HEK293 (cell line): ENCODE measurements around the gene DIP2B.

Source experiments
- CTCF ChIA-PET: fragments of 350-600 bp; formaldehyde crosslinking; extraction: SDS; loops from one replicate; lab custom pipeline; 2021; ENCODE audit warnings: antibody characterized with exemption; lab: Yijun Ruan, JAX
- POLR2A ChIA-PET: fragments of 300-600 bp; formaldehyde crosslinking; extraction: SDS; loops from one replicate; lab custom pipeline; 2020; ENCODE audit warnings: antibody characterized with exemption, inconsistent platforms; lab: Yijun Ruan, JAX
- H3K27ac ChIP-seq: fragments of 200-500 bp; sonication (Bioruptor generic); 2 replicates; pipeline ENCODE4 v1.5.1; 2014; ENCODE audit warnings: low read depth, low read length, control low read depth, inconsistent platforms; ENCODE audit errors: extremely low read depth
- H3K36me3 ChIP-seq, 2 experiments: fragments of 200-500 bp in 1 of 2; sonication (Bioruptor generic) in 1 of 2; 1 replicate in 1 of 2; 2 replicates in 1 of 2; pipeline ENCODE4 v1.5.1; 2014 to 2017; ENCODE audit warnings: inconsistent platforms in 2 of 2, low read length in 2 of 2; ENCODE audit not compliant: control insufficient read depth in 2 of 2, insufficient read depth in 1 of 2
- H3K4me1 ChIP-seq: fragments of 200-500 bp; sonication (Bioruptor generic); 2 replicates; pipeline ENCODE4 v1.5.1; 2014; ENCODE audit warnings: mild to moderate bottlenecking, low read length, inconsistent platforms; ENCODE audit not compliant: control insufficient read depth, insufficient read depth
- H3K4me3 ChIP-seq: 2 replicates; pipeline ENCODE4 v1.5.1; 2011; ENCODE audit warnings: low read depth, mild to moderate bottlenecking, control low read depth, low read length, moderate library complexity
- H3K9me3 ChIP-seq: fragments of 200-500 bp; sonication (Bioruptor generic); 2 replicates; pipeline ENCODE4 v1.5.1; 2014; ENCODE audit warnings: low read depth, low read length, inconsistent platforms; ENCODE audit not compliant: control insufficient read depth, insufficient read depth
- BCL11A ChIP-seq: fragments of 450-650 bp; formaldehyde crosslinking; IDR thresholded peaks from 2 replicates; pipeline ENCODE4 v1.5.1; 2016; ENCODE audit warnings: low read depth, missing biosample characterization, missing genetic modification characterization
- EGR2 ChIP-seq: fragments of 450-650 bp; formaldehyde crosslinking; IDR thresholded peaks from 2 replicates; pipeline ENCODE4 v1.5.1; 2016; ENCODE audit warnings: low read depth, missing biosample characterization, missing genetic modification characterization
- GLI2 ChIP-seq: fragments of 450-650 bp; formaldehyde crosslinking; IDR thresholded peaks from 2 replicates; pipeline ENCODE4; 2017; ENCODE audit warnings: missing biosample characterization, missing genetic modification characterization, low read depth, borderline replicate concordance
- GLIS1 ChIP-seq: fragments of 450-650 bp; formaldehyde crosslinking; IDR thresholded peaks from 2 replicates; pipeline ENCODE4 v1.5.1; 2016; ENCODE audit warnings: missing biosample characterization, missing genetic modification characterization
- HOXA7 ChIP-seq: sonication (generic); formaldehyde crosslinking; IDR thresholded peaks from 2 replicates; pipeline ENCODE4 v1.8.1; 2022; ENCODE audit warnings: missing genetic modification reagents, borderline replicate concordance
- KLF7 ChIP-seq: fragments of 450-650 bp; formaldehyde crosslinking; IDR thresholded peaks from 2 replicates; pipeline ENCODE4 v1.5.1; 2016; ENCODE audit warnings: missing biosample characterization, missing genetic modification characterization, borderline replicate concordance
- ZBTB17 ChIP-seq: fragments of 450-650 bp; formaldehyde crosslinking; IDR thresholded peaks from 2 replicates; pipeline ENCODE4 v1.5.1; 2016; ENCODE audit warnings: missing biosample characterization, missing genetic modification characterization
- ZBTB44 ChIP-seq: fragments of 450-650 bp; IDR thresholded peaks from 2 replicates; pipeline ENCODE4 v1.5.1; 2018; ENCODE audit warnings: missing biosample characterization, mild to moderate bottlenecking, missing genetic modification characterization
- ZNF10 ChIP-seq: fragments of 450-650 bp; formaldehyde crosslinking; IDR thresholded peaks from 2 replicates; pipeline ENCODE4 v1.5.1; 2017; ENCODE audit warnings: missing biosample characterization, missing genetic modification characterization
- ZNF214 ChIP-seq: fragments of 450-650 bp; formaldehyde crosslinking; IDR thresholded peaks from 2 replicates; pipeline ENCODE4 v1.5.1; 2017; ENCODE audit warnings: missing biosample characterization, mild to moderate bottlenecking, missing genetic modification characterization, borderline replicate concordance
- ZNF274 ChIP-seq, 2 experiments: fragments of 200-500 bp in 1 of 2; fragments of 450-650 bp in 1 of 2; sonication (Bioruptor generic) in 1 of 2; formaldehyde crosslinking in 1 of 2; IDR thresholded peaks; 2 replicates each; pipeline versions ENCODE4 v1.5.1 to v1.6.1; 2014 to 2016; ENCODE audit warnings: borderline replicate concordance in 1 of 2, inconsistent platforms in 1 of 2, low read length in 1 of 2, missing biosample characterization in 1 of 2, missing genetic modification characterization in 1 of 2
- ZNF311 ChIP-seq: fragments of 450-650 bp; formaldehyde crosslinking; IDR thresholded peaks from 2 replicates; pipeline ENCODE4 v1.5.1; 2017; ENCODE audit warnings: missing biosample characterization, missing genetic modification characterization, borderline replicate concordance
- ZNF354C ChIP-seq: fragments of 450-650 bp; formaldehyde crosslinking; IDR thresholded peaks from 2 replicates; pipeline ENCODE4 v1.5.1; 2016; ENCODE audit warnings: missing biosample characterization, missing genetic modification characterization, low read depth, borderline replicate concordance
- ZNF423 ChIP-seq: fragments of 450-650 bp; formaldehyde crosslinking; IDR thresholded peaks from 2 replicates; pipeline ENCODE4 v1.5.1; 2016; ENCODE audit warnings: missing biosample characterization, missing genetic modification characterization
- ZNF549 ChIP-seq: fragments of 450-650 bp; IDR thresholded peaks from 2 replicates; pipeline ENCODE4 v1.5.1; 2018; ENCODE audit warnings: missing biosample characterization, missing genetic modification characterization, mild to moderate bottlenecking, inconsistent platforms, moderate library complexity
- ZNF585B ChIP-seq: fragments of 450-650 bp; formaldehyde crosslinking; IDR thresholded peaks from 2 replicates; pipeline ENCODE4 v1.5.1; 2016; ENCODE audit warnings: missing biosample characterization, missing genetic modification characterization
- ZNF596 ChIP-seq: fragments of 450-650 bp; IDR thresholded peaks from 2 replicates; pipeline ENCODE4 v1.5.0; 2018; ENCODE audit warnings: missing biosample characterization, mild to moderate bottlenecking, missing genetic modification characterization, moderate library complexity
- ZNF623 ChIP-seq: fragments of 450-650 bp; formaldehyde crosslinking; IDR thresholded peaks from 2 replicates; pipeline ENCODE4 v1.5.1; 2016; ENCODE audit warnings: missing biosample characterization, missing genetic modification characterization
- ZNF658 ChIP-seq: fragments of 450-650 bp; formaldehyde crosslinking; IDR thresholded peaks from 2 replicates; pipeline ENCODE4; 2016; ENCODE audit warnings: missing biosample characterization, missing genetic modification characterization
- ZNF664 ChIP-seq: fragments of 450-650 bp; formaldehyde crosslinking; IDR thresholded peaks from 2 replicates; pipeline ENCODE4 v1.5.1; 2016; ENCODE audit warnings: missing biosample characterization, missing genetic modification characterization
- ZNF670 ChIP-seq: fragments of 450-650 bp; formaldehyde crosslinking; IDR thresholded peaks from 2 replicates; pipeline ENCODE4 v1.5.1; 2016; ENCODE audit warnings: missing biosample characterization, missing genetic modification characterization, low read depth
- ZNF747 ChIP-seq: fragments of 450-650 bp; formaldehyde crosslinking; IDR thresholded peaks from 2 replicates; pipeline ENCODE4 v1.5.1; 2016; ENCODE audit warnings: missing biosample characterization, missing genetic modification characterization
- ZNF785 ChIP-seq: fragments of 450-650 bp; formaldehyde crosslinking; IDR thresholded peaks from 2 replicates; pipeline ENCODE4 v1.5.1; 2016; ENCODE audit warnings: missing biosample characterization, missing genetic modification characterization
- TF ChIP-seq, protein P1 (sequence below): fragments of 450-650 bp; formaldehyde crosslinking; IDR thresholded peaks from 2 replicates; pipeline ENCODE4 v1.5.1; 2017; ENCODE audit warnings: missing biosample characterization, mild to moderate bottlenecking, missing genetic modification characterization, moderate library complexity

Gene DIP2B

DNA sequence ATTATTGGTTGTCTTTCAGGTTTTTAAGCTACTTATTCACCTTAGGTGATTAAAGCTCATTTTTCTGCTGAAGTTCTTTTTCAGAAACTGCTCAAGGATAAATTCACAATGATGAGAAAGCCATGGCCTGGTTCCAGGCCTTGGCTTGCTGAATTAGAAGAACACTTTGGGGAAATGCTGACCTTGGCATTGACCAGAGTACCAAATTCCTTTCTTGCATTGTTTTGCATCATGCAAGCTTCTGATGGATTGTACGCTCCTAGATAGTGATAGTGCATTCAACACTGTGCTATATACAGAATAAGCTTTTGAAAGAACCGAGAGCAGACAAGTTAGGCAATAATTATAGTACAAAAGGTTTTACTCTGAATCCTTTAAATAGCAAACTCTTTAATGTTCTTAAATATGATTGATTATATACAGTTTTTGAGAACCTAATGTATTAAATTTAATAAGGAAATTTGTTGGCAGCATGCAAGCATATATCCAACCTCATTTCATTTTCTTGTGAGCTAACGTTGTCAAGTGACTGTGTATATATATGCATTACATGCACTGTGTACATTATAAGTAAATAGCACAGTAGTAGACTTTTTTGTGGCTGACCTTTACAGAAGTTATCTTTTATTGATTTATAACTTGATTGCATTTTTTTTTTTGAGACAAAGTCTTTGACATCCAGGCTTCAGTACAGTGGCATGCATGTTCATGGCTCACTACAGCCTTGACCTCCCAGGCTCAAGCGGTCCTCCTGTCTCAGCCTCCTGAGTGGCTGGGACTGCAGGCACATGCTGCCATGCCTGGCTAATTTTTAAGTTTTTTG lies 99.2 kb downstream of the DIP2B start:
- H3K9me3 ChIP-seq, result no peaks in the 10 kb centered on the region
- ChIA-PET CTCF (interaction anchor here (0.6 to 1.9 kb wide), 5 partner anchors 10 to 424 kb away, joined by 3 to 5 read pairs (median 3); no protein-coding TSS in a partner anchor), POLR2A (no interaction called here)
- no peak overlapping the region for H3K27ac ChIP-seq
- H3K36me3 ChIP-seq, result no peaks in the 10 kb centered on the region; a peak in 1 of 3 replicates
- no peak overlapping the region for H3K4me3 ChIP-seq
- no peaks in the 10 kb centered on the region for H3K4me1 ChIP-seq
- TF ChIP-seq EGR2 (tag by site-specific recombination), result no peak
- no peak for TF ChIP-seq ZNF664 (tag by site-specific recombination)
- no peak for TF ChIP-seq ZNF747 (tag by site-specific recombination)
- TF ChIP-seq ZNF214 (tag by site-specific recombination), result no peak
- no peak for TF ChIP-seq GLIS1 (tag by site-specific recombination)
- TF ChIP-seq KLF7, result no peak
- TF ChIP-seq ZBTB17 (tag by site-specific recombination), result no peak
- TF ChIP-seq ZNF549, result no peak
- no peak for TF ChIP-seq ZNF585B (tag by site-specific recombination)
- no peak for TF ChIP-seq ZNF596 (tag by site-specific recombination)

- TF ChIP-seq ZNF785, result no peak
- TF ChIP-seq, protein P1, sequence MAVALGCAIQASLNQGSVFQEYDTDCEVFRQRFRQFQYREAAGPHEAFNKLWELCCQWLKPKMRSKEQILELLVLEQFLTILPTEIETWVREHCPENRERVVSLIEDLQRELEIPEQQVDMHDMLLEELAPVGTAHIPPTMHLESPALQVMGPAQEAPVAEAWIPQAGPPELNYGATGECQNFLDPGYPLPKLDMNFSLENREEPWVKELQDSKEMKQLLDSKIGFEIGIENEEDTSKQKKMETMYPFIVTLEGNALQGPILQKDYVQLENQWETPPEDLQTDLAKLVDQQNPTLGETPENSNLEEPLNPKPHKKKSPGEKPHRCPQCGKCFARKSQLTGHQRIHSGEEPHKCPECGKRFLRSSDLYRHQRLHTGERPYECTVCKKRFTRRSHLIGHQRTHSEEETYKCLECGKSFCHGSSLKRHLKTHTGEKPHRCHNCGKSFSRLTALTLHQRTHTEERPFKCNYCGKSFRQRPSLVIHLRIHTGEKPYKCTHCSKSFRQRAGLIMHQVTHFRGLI, result no peak
- TF ChIP-seq ZNF354C, result no peak
- TF ChIP-seq ZNF311 (tag by site-specific recombination), result no peak
- no peak for TF ChIP-seq BCL11A (tag by site-specific recombination)
- no peak for TF ChIP-seq ZNF423
- no peak for TF ChIP-seq ZNF623 (tag by site-specific recombination)
- TF ChIP-seq GLI2 (tag by site-specific recombination), result no peak
- no peak for TF ChIP-seq HOXA7 (CRISPR knock-in tag)
- POLR2A ChIA-PET, result no interaction called here
- CTCF ChIA-PET, result interaction anchor here (0.6 kb wide), 1 partner anchor 130 kb away, joined by 3 read pairs; no protein-coding TSS in a partner anchor
- no peaks in the 10 kb centered on the region for H3K4me1 ChIP-seq
- H3K4me3 ChIP-seq, result no peak overlapping the region
- H3K9me3 ChIP-seq, result no peaks in the 10 kb centered on the region
- no peak overlapping the region for H3K27ac ChIP-seq
- no peaks in the 10 kb centered on the region; a peak in 1 of 3 replicates for H3K36me3 ChIP-seq
These were observed 99.8 kb downstream of the DIP2B start for GRCh38 chr12:50604640-50604920.

DNA sequence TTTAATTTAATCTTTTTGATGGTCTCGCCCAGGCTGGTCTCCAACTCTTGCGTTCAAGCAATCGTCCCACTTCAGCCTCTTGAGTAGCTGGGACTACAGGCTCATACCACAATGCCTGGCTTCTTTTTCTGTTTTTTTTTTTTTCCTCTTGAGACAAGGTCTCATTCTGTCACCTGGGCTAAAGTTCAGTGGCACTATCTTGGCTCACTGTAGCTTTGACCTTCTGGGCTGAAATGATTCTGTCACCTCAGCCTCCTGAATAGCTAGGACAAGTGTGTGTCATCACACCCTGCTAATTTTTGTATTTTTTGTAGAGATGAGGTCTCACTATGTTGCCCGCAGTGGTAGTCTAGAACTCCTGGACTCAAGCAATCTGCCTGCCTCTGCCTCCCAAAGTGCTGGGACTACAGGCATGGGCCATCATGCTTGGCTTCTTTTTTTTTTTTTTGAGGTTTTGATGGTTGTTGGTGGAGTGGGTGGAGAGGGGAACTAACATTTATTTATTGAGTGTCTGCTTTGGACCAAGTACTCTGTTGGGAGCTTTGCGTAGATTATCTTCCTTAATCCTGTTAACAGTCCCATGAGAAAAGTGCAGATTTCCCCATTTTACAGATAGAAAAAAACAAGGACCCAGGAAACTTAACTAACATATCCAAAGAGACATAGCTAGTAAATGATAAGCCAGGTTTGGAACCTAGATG lies 102.0 kb downstream of the DIP2B start:
- Histone ChIP-seq H3K4me3 (no peak overlapping the region), H3K9me3 (no peaks in the 10 kb centered on the region), H3K4me1 (no peaks in the 10 kb centered on the region), H3K36me3 (no peaks in the 10 kb centered on the region; a peak in 1 of 3 replicates), H3K27ac (no peak overlapping the region)
- TF ChIP-seq GLIS1 (tag by site-specific recombination) (no peak), ZBTB44 (no peak), ZNF274 (IDR thresholded peaks at IDR 0.05; ENCODE audit: low read length) (no peak), ZNF274 (tag by site-specific recombination; IDR thresholded peaks at IDR 0.05; ENCODE audit: borderline replicate concordance) (no peak), ZNF658 (tag by site-specific recombination) (no peak), ZNF10 (no peak), ZNF670 (no peak), ZNF423 (no peak)
- POLR2A ChIA-PET, result no interaction called here
- CTCF ChIA-PET, result interaction anchor here (0.6 to 1.0 kb wide), 2 partner anchors 10 to 57 kb away, joined by 3 to 4 read pairs; no protein-coding TSS in a partner anchor
